GM18498 (cell line): ENCODE results near the gene SYTL3.

Experiments used
- ATAC-seq: cut with Tn5 transposase; IDR thresholded peaks from one replicate; pipeline ENCODE4 v1.9.1; 2021; ENCODE audit warnings: mild to moderate bottlenecking, moderate library complexity; ENCODE audit not compliant: unreplicated experiment

The SYTL3 gene

DNA sequence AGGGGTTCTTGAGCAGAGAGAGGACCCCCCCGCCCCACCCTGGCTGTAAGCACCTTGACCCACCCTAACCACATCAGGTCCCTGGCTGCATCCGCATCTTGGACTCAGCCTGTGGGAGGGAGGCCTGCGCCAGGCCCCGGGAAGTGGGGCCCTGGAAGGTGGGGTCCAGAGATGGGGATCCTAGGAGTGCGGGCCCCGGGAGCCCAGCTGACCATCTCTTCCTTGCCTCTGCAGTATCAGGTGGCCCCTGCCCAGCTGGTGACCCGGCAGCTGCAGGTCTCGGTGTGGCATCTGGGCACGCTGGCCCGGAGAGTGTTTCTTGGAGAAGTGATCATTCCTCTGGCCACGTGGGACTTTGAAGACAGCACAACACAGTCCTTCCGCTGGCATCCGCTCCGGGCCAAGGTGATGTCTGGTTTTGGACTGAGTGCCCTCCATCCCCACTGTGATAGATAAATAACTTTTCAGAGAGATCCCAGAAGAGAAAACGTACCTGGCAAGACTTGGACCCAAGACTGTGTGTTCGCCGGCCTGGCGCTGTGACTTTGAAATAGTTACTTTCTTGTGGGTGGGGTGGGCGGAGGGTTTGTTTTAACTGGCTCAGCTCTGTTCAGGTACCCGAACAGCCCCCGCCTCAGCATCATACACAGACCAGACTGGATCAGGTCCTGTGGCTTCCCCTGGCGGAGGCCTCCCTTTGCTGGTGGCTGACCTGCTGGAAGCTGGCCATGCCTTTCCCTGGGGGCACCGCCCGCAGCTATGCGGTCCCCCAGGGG lies 107.3 kb downstream of the SYTL3 start:
- no peak for ATAC-seq

DNA sequence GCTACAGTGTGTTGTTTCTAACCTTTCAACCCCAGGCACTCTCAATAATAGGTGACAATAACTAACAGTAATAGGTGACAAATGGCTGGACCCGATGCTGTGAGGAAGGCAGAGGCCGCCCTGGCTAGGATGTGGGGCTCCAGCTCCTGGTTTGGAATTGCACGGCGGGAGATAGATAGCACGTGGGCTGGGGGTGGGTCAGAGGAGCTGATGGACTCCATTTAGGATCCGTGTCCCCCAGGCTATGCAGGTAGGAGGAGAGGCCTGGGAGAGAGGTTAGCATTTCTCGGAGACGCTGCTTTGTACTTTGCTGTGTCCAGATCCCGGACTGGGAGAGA lies 107.9 kb downstream of the SYTL3 start:
- ATAC-seq = no peak

DNA sequence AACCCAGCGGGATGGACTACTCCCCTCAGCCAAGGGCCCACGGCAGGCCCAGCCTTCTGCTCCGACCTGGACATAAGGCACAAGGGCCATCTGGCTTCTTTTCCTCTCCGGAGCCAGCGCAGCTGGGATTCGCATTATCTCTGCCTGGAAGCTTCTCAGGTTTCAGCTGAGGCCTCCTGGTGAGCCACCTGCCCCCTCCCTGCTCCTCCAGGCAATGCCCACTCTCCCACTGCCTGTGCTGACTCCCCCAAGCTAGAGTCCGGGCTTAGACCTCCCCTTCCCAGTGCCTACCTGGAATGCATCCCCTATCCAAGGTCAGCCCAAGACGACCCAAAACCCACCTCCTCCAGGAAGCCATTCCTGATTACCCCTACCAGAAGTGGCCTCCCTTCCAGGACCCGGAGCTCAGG lies 108.6 kb downstream of the SYTL3 start:
- ATAC-seq = no peak

- no peak for ATAC-seq
These were observed 109.2 kb downstream of the SYTL3 start for GRCh38 chr6:158758941-158759479.

GRCh38 chr6:158759966-158760617 lies 110.2 kb downstream of the SYTL3 start:
- ATAC-seq = no peak

GRCh38 chr6:158760618-158761250 lies 110.9 kb downstream of the SYTL3 start:
- no peak for ATAC-seq

- ATAC-seq = no peak
These were observed 111.9 kb downstream of the SYTL3 start for GRCh38 chr6:158761746-158762145.

GRCh38 chr6:158762787-158763433 lies 113.1 kb downstream of the SYTL3 start:
- no peak for ATAC-seq

GRCh38 chr6:158763434-158764182 lies 113.8 kb downstream of the SYTL3 start:
- no peak for ATAC-seq

GRCh38 chr6:158764183-158764849 lies 114.5 kb downstream of the SYTL3 start:
- ATAC-seq = no peak

DNA sequence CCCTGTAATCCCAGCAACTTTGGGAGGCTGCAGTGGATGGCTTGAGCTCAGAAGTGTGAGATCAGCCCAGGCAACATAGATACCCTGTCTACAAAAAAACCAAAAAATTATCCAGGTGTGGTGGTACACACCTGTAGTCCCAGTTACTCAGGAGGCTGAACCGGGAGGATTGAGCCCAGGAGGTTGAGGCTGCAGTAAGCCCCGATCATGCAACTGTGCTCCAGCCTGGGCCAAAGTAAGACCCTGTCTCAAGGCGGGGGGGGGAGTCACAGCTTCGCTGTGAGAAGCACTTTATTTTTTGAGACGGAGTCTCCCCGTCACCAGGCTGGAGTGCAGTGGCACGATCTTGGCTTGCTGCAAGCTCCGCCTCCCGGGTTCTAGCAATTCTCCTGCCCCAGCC lies 115.1 kb downstream of the SYTL3 start:
- no peak for ATAC-seq

GRCh38 chr6:158765499-158766068 lies 115.7 kb downstream of the SYTL3 start:
- ATAC-seq = no peak

- no peak for ATAC-seq
These were observed 117.0 kb downstream of the SYTL3 start for GRCh38 chr6:158766621-158767455.

DNA sequence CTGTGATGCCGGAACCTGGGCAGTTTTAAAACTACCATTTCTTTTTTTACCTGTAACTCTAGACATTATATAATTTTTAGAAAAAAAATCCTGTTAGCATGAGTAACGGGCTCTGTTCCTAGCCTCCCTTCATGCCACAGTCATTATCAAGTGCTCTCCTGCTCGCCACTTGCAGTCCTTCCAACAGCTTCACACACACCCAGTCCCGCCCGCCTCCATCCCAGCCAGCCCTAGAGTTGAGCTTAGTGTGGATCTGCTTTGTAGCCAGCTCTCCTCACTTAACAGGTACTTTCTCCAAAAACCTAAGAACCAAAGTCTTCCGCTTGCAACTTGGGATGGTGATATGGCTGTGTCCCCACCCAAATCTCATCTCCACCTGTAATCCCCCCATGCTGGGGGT lies 117.9 kb downstream of the SYTL3 start:
- ATAC-seq = no peak

GRCh38 chr6:158768436-158768835 lies 118.6 kb downstream of the SYTL3 start:
- no peak for ATAC-seq

GRCh38 chr6:158769234-158769770 lies 119.4 kb downstream of the SYTL3 start:
- no peak for ATAC-seq

DNA sequence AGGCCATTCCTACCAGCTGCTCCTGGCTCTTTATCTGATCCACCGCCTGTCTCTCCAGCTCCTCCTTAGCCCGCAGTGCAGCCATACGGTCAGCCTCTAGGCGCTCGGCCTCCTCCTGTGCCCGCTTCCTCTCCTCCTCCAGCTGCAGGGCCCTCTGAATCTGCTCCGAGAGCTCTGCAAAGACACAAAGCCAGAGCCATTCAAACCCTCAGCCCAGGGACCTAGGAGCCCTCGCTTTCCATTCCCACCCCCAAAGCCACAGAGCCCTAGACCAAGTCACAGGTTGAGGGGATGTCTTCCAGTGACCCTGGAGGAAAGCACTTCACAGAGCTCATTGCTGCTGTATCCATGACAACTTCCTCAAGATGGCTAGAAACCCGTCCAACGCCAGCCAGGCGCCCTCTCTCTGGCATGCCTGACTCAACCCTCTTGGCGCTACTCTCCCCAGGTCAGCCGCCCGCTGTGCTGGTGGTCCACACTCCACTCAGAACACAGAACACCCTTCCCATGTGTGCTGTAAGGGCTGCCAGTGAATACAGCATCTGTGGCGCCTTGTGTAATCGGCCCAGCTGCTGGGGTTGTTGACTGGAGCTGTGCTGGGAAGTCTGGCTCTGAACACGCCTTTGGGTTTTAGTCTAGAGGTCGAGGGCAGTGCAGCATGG lies 120.0 kb downstream of the SYTL3 start:
- no peak for ATAC-seq
